GM19193 (cell line): Measurements from ENCODE around the gene ZNF831.

Experiments used
- POLR2A ChIP-seq: IDR thresholded peaks from 4 replicates; pipeline ENCODE4 v1.6.1; 2011; ENCODE audit not compliant: insufficient read depth, insufficient read length; ENCODE audit errors: extremely low read depth

ZNF831 gene

DNA sequence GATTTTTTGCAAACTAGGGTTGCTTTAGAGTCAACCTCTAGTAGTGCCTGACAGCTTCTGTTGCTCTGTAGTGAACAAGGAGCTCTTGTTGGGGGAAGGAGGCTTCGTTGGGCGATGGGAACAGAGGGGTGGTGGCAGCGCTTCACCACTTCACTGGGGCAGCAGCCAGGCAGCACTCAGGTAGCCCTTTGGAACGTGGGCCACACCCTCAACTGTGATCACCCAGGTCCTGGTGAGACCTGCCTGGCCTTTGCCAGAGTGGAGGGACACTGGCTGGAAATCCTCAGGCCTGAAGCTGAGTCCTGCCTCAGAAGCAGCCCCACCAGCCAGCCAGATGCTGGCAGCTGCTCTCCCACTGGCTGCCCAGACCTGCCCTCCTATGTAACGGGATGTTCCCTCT, 126.4 kb downstream of the ZNF831 start:
- no peak for TF ChIP-seq POLR2A

DNA sequence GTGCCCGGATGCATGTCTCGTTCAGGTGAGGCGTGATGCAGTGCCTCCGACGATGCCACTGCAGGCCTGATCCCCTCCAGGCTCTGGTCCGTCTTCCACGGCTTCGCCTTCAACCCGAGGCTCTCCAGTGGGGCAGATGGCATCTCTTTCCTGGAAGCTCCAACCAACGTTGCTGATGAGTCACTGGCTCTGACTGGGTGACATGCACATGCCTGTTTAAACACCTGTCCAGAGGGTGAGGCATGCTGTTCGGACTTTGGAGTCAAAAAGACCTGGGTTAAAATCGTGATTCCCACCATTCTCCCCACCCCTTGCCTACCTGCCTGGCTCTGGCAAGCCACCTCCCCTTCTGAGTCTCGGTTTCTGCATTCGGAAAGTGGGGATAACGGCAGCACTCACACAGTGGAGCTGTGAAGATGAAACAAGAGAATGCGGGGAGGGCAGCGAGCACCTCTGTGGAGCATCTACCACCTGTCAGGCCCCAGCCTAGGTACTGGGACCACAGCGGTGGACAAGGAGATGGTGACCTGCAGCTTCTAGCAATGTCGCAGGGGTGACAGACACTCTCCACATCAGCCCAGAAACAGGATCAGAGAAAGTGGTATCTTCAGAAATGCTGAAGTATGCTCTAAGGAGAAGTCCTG, 128.2 kb downstream of the ZNF831 start:
- TF ChIP-seq POLR2A, result no peak

DNA sequence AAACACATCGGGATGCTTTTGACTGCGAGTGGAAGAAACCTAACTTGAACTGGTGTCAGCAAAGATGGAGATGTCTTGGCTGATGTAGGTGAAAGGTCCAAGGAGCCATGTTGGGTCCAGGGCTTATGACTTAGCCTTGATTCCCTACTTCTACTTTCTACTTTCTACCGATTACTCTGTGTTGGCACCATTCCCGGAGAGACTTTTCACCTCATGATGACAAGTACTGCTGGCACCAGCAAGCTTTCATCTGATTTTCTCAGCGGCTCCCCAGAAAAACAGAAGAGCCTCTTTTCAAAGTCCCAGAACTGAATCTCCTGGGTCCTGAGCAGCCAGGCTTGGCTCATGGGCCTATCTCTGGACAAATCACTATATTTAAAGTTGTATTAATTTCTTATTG, 131.9 kb downstream of the ZNF831 start:
- no peak for TF ChIP-seq POLR2A

DNA sequence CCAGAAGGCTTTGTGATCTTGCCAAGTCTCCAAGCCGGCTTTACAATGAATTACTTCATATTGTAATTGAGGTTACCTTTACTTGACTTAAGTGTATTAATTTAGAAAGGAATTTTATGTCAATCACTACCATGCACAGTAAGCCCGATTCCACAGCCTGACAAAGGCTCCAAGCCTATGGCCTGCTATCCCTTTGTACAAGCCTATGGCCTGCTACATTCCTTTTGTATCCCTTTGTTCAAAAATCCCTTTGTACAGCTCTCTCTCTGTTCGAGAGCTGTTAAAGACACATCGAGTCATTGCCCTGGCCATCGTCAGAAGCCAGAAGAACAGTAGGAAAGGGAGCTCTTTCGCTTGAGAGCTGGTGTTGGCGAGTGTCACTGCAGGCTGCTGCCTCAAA, 134.1 kb downstream of the ZNF831 start:
- no peak for TF ChIP-seq POLR2A

DNA sequence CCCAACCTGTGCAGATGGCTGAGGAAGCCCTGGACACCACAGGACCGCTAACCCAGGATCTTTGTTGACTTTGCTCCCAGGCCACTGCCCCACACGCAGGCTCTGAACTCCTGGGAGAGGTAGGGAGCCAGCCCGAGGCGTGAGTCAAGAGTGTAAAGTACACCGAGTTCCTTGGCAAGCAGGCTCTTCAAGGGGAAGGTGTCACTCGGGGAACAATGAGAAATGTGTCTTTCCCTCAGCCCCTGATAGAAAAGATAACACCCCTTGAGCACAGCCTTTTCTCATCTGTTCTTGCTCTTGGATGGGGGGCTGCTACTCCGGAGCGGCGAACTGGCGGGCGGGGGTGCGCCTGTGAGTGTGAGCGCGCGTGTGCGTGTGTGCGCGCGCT, 136.3 kb downstream of the ZNF831 start:
- no peak for TF ChIP-seq POLR2A

DNA sequence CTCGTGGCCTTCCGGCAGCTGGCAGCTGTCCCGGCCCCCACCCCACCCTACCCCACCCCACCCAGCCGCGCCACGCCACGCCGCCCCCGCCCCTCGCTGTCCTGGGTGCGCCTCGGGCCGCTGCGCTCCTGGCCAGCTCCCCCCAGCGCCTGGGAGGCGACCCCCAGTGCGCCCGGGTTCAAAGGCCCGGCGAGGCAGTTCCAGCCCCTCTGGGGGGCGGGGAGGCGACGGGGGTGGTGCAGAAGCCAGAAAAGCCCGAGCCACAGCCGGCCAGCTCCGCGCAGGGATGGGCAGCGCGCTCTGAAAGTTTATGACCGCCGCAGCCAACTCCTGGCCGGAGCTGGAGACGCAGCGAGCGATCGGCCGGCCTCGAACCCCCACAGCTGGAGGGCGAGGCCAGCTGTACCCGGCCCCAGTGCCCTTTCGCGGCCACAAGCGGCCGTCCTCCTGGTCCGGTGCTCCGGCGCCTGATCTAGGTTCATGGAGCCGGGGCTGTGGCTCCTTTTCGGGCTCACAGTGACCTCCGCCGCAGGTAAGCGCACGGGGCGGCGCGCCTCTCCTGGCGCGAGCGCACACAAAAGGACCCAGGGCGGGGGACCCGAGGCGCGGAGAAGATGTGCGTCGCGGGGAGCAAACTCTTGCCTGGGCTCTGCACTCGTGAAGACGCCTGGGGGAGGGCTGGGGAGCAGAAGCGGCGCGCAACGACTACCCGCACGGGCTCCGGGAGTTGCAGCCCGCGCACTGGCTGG, 136.9 kb downstream of the ZNF831 start, which contains the start of gene EDN3:
EDN3 (plus strand) TSS at position 279 of the 749 bp plus-strand sequence; CDS start at position 481, 202 bp downstream.
- TF ChIP-seq POLR2A, result no peak

DNA sequence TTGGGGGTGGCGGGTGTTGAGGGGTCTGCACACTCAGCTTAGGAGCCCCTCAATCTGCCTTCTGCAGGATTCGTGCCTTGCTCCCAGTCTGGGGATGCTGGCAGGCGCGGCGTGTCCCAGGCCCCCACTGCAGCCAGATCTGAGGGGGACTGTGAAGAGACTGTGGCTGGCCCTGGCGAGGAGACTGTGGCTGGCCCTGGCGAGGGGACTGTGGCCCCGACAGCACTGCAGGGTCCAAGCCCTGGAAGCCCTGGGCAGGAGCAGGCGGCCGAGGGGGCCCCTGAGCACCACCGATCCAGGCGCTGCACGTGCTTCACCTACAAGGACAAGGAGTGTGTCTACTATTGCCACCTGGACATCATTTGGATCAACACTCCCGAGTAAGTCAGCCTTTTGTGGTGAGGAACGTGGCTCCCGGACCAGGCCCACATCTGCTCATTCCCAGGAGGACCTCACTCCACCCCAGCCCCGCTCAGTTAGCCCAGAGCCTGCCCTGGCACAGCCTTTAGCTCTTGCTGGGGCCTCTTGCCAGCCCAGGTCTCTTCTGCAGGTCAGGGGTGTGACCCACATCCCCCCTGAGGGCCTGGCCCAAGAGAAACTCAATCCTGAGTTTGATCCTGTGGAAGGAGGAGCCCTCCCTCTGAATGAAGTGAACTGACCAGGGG, 137.9 kb downstream of the ZNF831 start:
- no peak for TF ChIP-seq POLR2A

DNA sequence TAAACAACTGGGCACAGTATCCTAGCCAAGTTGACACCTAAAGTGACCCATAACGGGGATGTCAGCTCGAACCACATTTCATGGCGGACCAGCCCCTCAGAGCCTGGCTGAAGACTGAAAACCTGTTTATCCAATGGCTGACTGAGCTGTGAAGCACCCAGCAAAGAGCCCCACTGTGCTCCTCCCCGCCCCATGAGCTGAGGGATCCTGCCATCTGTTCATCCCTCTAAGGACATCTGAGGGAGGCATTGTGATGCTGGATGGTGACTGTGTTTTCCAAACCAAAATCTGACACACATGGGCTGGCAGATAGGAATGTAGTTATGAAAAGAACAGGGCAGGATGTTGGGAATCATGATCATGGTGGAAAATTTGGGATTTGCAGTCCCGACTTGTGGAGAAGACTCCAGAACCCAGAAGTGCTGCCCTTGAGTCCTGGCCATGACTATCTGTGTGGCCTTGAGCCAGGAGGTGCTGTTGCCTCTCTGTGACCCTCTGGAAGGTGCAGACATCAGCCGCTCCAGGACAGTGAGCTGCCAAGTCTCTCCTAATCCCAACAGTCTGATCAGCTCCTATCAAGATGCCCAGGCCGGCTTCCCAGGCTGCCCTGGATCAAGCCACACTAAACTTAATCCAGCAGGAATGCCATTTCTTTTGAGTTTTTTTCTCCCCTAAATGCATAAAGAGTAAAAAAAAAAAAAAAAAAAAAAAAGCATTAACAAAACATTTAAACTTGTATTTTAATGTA, 142.5 kb downstream of the ZNF831 start:
- TF ChIP-seq POLR2A, result no peak

DNA sequence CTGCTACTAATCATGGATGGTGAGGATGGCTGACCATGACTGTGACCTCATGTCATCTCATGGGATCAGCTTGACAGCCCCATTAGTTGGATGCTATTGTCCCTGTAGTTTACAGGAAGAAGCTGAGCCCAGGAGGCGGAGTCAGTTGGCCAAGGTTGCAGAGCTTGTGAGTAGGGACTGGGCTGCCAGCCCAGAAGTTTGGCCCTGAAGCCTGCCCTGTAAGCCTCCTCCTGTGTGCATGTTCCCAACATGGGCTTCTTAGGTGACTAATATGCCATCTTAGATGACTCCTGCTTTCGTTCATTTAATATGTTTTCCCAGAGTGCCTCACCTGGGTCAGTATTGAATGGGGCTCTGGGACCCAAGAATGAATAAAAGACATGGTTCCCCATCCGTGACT, 143.6 kb downstream of the ZNF831 start:
- no peak for TF ChIP-seq POLR2A
